ENCODE results near the gene RAB11FIP3. TPM values are rescaled to one million over a fixed set of nuclear protein-coding genes. Genes with fewer than 3 reads are reported as not detected.

RAB11FIP3 gene
- total RNA-seq, 1 donor from 2014 or later: 72.5 TPM

GRCh38 chr16:567373-568256 lies 142.2 kb downstream of the RAB11FIP3 start:
- DNase-seq (ENCODE audit: low read depth): no peak

- DNase-seq (ENCODE audit: low read depth): no peak
Measured at GRCh38 chr16:568401-569258, 143.2 kb downstream of the RAB11FIP3 start.

DNA sequence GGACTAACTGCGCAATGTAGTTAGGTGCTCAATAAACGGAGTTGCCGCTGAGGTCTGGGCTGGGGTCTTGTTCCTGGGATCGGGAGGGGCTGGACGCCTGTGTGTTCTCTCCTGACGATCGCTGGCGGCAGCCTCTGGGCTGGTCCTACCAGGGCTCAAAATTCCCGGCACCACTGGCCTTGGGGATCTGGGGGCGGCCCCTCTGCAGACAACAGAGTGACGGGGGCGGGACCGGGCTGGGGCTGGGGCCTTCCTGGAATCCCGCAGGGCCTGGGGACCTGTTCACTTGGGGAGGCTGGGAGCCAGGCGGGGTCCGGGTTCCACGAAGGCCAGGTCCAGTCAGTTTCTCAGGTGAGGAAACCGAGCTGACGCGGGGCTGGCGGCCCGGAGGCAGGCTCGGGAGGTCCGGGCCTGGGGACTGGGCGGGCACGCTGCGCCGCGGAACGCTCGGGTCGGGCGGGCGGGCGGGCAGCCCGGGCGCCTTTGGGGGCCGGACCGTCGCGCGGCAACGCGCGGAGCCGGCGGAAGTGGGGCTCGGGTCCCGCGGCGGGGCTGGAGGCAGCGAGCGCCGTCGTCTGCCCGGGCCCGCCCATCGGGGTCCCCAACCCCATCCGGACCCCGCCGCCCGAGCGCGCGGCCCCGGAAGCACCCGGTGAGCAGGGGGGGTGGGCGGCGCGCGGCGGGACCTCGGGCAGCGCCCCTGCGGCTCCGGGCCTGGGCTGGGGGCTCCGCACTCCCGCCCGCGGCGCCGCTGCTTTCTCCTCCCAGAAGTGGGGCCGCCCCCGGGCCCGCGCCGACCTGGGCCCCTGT lies 144.2 kb downstream of the RAB11FIP3 start, which contains the start of gene PIGQ:
PIGQ (plus strand) TSS at position 524 of the 810 bp plus-strand sequence. CDS start 4,107 bp downstream, outside the sequence.
- no peak for DNase-seq (ENCODE audit: low read depth)

Other genes with a start within 250 kb of the RAB11FIP3 start
- not detected in 2 replicates for gene HBA1, start 249.0 kb upstream of the RAB11FIP3 start, total RNA-seq
- gene HBQ1, start 245.2 kb upstream of the RAB11FIP3 start, total RNA-seq: 2.4 TPM in 1 of 2 replicates, not detected in the other
- 21.2 and 44.9 TPM in 2 replicates for gene LUC7L, start 196.2 kb upstream of the RAB11FIP3 start, total RNA-seq
- 76.4 and 204 TPM in 2 replicates for gene FAM234A, start 190.8 kb upstream of the RAB11FIP3 start, total RNA-seq
- gene RGS11, start 149.7 kb upstream of the RAB11FIP3 start, total RNA-seq: 0.40 TPM in 1 of 2 replicates, not detected in the other
- gene ARHGDIG, start 145.1 kb upstream of the RAB11FIP3 start, total RNA-seq: not detected in 2 replicates
- not detected in 2 replicates for gene PDIA2, start 142.5 kb upstream of the RAB11FIP3 start, total RNA-seq
- 38.7 and 43.5 TPM in 2 replicates for gene AXIN1, start 72.9 kb upstream of the RAB11FIP3 start, total RNA-seq
- gene MRPL28, start 55.1 kb upstream of the RAB11FIP3 start, total RNA-seq: 59.4 and 95.9 TPM in 2 replicates
- 87.2 and 92.8 TPM in 2 replicates for gene PGAP6, start 43.7 kb upstream of the RAB11FIP3 start, total RNA-seq
- 27.6 and 50.0 TPM in 2 replicates for gene NME4, start 28.4 kb upstream of the RAB11FIP3 start, total RNA-seq
- gene DECR2, start 23.8 kb upstream of the RAB11FIP3 start, total RNA-seq: 13.0 and 17.5 TPM in 2 replicates
- 41.7 and 82.0 TPM in 2 replicates for gene CAPN15, start 102.1 kb downstream of the RAB11FIP3 start, total RNA-seq
- gene PRR35, start 134.7 kb downstream of the RAB11FIP3 start, total RNA-seq: 0.05 TPM in 1 of 2 replicates, not detected in the other
- 0.85 TPM in 1 of 2 replicates, not detected in the other for gene NHLRC4, start 141.4 kb downstream of the RAB11FIP3 start, total RNA-seq
- gene PIGQ, start 144.3 kb downstream of the RAB11FIP3 start, total RNA-seq: 30.9 and 68.5 TPM in 2 replicates
- gene RAB40C, start 164.4 kb downstream of the RAB11FIP3 start, total RNA-seq: 8.0 and 12.1 TPM in 2 replicates
- gene WFIKKN1, start 205.3 kb downstream of the RAB11FIP3 start, total RNA-seq: 0.35 TPM in 1 of 2 replicates, not detected in the other
- 54.4 and 93.1 TPM in 2 replicates for gene METTL26, start 210.7 kb downstream of the RAB11FIP3 start, total RNA-seq
- 17.6 and 26.4 TPM in 2 replicates for gene MCRIP2, start 216.2 kb downstream of the RAB11FIP3 start, total RNA-seq
- 6.9 and 18.5 TPM in 2 replicates for gene WDR90, start 223.7 kb downstream of the RAB11FIP3 start, total RNA-seq
- 31.1 and 43.6 TPM in 2 replicates for gene RHOT2, start 242.5 kb downstream of the RAB11FIP3 start, total RNA-seq